ENCODE results near the gene ERCC5.

The ERCC5 gene

DNA sequence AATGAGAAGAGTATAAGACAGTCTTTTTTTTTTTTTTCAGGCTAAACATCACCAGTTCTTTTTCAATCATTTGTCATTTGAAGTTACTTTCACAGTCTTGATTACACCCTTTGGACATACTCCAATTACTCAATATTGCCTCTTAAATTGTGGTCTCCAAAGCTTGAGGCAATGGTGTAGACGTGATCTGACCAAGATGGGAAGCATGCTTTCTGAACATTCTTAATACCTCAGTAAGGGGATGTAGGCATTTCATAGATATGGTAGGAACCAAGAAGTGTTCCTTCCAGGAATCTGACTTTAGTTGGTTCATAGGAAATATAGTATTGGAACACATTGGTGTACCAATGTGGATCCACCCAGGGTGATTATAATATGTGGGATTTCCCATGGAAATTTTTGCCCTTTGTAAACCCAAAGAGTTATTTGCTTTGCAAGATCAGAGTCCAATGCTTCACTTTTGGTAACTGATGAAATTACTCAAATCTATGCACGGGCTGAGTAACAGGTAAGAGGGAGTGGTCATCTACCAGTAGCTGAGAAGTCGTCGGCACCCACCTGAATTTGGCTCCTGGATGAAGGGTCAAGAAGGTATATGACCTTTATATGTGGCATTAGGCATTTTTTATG lies 62.2 kb downstream of the ERCC5 start:
- Histone ChIP-seq H3K9me3 (ENCODE audit: insufficient read depth, low read depth, low read length) (no peaks in the 10 kb centered on the region), H3K27ac (ENCODE audit: low read depth, low read length) (no peak overlapping the region), H3K36me3 (ENCODE audit: insufficient read depth, low read length) (no peaks in the 10 kb centered on the region), H3K4me1 (ENCODE audit: insufficient read depth, low read length) (0 out of 2 replicates have a peak, but pooled peaks cover under 1% of the 10 kb centered on the region), H3K4me3 (ENCODE audit: low read length) (no peak overlapping the region), H3K9ac (ENCODE audit: low read depth, low read length) (no peak overlapping the region), H3K27me3 (ENCODE audit: insufficient read depth, low read length) (no peaks in the 10 kb centered on the region)
- 95% methylated on average over 4 of the region's 4 CpGs for WGBS

- Histone ChIP-seq H3K36me3 (ENCODE audit: insufficient read depth, low read length) (no peaks in the 10 kb centered on the region), H3K9ac (ENCODE audit: low read depth, low read length) (no peak overlapping the region), H3K4me3 (ENCODE audit: low read length) (no peak overlapping the region), H3K4me1 (ENCODE audit: insufficient read depth, low read length) (no peaks in the 10 kb centered on the region), H3K9me3 (ENCODE audit: insufficient read depth, low read depth, low read length) (no peaks in the 10 kb centered on the region), H3K27ac (ENCODE audit: low read depth, low read length) (no peak overlapping the region), H3K27me3 (ENCODE audit: insufficient read depth, low read length) (no peaks in the 10 kb centered on the region)
- 77% methylated on average over 3 of the region's 3 CpGs for WGBS
Measured at GRCh38 chr13:102909971-102910370, 64.1 kb downstream of the ERCC5 start.

DNA sequence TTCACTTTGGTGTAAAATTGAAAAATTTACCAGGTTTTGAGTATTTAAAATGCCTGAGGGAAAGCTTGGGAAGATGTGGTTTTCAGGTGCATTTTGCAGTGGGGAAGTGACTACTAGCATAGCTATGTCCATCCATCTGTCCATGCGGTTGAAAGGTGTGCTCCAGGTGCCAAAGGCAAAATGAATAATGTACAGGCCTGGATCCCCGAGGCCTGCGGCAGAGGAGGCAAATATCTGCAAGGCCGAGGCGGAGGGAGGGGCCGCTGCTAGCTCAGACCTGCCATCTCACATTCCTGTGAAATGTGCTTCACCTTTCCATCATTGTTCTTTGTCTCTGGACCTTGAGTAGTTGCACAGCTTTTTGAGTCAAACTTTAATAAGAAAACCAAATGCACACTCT lies 65.5 kb downstream of the ERCC5 start:
- Histone ChIP-seq H3K4me1 (ENCODE audit: insufficient read depth, low read length) (no peaks in the 10 kb centered on the region), H3K9ac (ENCODE audit: low read depth, low read length) (no peak overlapping the region), H3K9me3 (ENCODE audit: insufficient read depth, low read depth, low read length) (no peaks in the 10 kb centered on the region), H3K36me3 (ENCODE audit: insufficient read depth, low read length) (no peaks in the 10 kb centered on the region), H3K27me3 (ENCODE audit: insufficient read depth, low read length) (no peaks in the 10 kb centered on the region), H3K4me3 (ENCODE audit: low read length) (no peak overlapping the region), H3K27ac (ENCODE audit: low read depth, low read length) (no peak overlapping the region)
- WGBS: 91% methylated on average over 6 of the region's 6 CpGs

DNA sequence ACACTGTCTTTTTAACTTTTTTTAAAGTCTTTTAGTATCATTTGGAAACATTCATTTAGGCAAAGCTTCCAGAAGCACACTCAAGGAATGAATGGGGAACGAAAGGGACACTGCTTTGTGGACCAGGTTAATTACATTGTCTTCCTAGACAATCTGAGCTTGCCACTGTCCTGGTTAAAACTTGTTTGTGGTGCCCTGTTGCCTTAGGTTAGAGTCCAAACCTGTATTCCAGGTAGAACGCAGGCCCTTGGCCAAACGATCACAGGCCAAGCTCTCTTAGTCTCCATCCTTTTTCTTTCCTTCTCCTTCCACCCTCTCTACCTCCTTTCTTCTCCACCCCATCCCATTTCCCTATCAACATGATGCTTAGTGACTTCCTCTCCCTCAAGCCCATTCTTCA lies 66.8 kb downstream of the ERCC5 start:
- WGBS: 92% methylated on average over 3 of the region's 3 CpGs

DNA sequence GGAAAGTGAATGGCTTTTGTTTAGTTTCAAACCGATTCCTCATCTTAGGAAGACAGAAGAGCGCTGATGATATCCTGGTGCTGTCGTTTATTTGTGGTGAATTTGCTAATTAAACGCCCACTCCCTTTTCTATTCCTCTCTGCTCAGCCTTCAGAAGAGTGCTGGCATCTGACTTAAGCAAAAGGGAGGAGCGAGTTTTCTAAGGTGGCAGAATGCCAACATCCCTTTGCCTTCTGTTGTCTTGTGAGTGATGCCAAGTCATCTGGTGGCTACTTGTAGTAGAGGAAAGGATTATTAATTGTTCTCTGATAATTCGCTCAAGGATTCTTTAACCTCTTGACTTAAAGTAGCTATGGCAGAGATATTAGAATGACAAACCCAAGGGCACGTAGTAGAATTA lies 68.1 kb downstream of the ERCC5 start:
- Histone ChIP-seq H3K36me3 (ENCODE audit: insufficient read depth, low read length) (no peaks in the 10 kb centered on the region), H3K27me3 (ENCODE audit: insufficient read depth, low read length) (no peaks in the 10 kb centered on the region), H3K4me3 (ENCODE audit: low read length) (no peak overlapping the region), H3K9me3 (ENCODE audit: insufficient read depth, low read depth, low read length) (0 out of 2 replicates have a peak, but pooled peaks cover 3% of the 10 kb centered on the region), H3K27ac (ENCODE audit: low read depth, low read length) (no peak overlapping the region), H3K9ac (ENCODE audit: low read depth, low read length) (no peak overlapping the region), H3K4me1 (ENCODE audit: insufficient read depth, low read length) (no peaks in the 10 kb centered on the region)
- 86% methylated on average over 6 of the region's 7 CpGs for WGBS

More for the DNA sequence above, 66.8 kb downstream of the ERCC5 start:
- H3K27ac ChIP-seq (ENCODE audit: low read depth, low read length): no peak overlapping the region
- H3K4me1 ChIP-seq (ENCODE audit: insufficient read depth, low read length): no peaks in the 10 kb centered on the region
- no peaks in the 10 kb centered on the region for H3K36me3 ChIP-seq (ENCODE audit: insufficient read depth, low read length)
- H3K9me3 ChIP-seq (ENCODE audit: insufficient read depth, low read depth, low read length): no peaks in the 10 kb centered on the region
- H3K4me3 ChIP-seq (ENCODE audit: low read length): no peak overlapping the region
- H3K9ac ChIP-seq (ENCODE audit: low read depth, low read length): no peak overlapping the region
- no peaks in the 10 kb centered on the region for H3K27me3 ChIP-seq (ENCODE audit: insufficient read depth, low read length)

DNA sequence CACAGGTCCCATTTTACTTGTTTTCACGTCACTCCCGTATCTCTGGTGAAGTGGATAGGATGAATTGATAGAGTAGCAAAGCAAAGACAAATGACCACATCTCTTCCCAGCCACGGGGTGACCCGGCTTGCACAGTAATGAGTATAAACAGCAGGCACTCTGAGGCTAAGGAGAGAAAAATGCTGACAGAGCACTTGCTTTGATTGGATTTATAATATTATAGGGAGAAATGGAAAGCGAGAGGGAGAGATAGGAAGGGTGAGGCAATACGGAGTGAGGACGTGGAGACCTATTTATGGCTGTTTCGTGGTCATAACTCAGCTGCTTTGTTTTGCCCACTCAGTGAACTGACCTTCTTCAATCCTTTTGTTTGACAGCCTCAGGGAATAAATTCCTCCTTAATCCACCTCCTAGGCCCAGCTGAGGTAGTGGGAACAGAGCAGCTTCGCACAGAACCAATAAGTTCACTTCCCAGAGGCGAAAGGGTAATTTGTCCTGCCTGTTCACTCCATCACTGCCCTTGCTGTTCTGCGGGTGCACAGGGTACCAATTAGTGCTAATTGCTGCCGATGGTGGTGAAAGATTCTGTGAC lies 68.6 kb downstream of the ERCC5 start:
- Histone ChIP-seq H3K4me1 (ENCODE audit: insufficient read depth, low read length) (no peaks in the 10 kb centered on the region), H3K9ac (ENCODE audit: low read depth, low read length) (no peak overlapping the region), H3K4me3 (ENCODE audit: low read length) (no peak overlapping the region), H3K9me3 (ENCODE audit: insufficient read depth, low read depth, low read length) (0 out of 2 replicates have a peak, but pooled peaks cover 3% of the 10 kb centered on the region), H3K36me3 (ENCODE audit: insufficient read depth, low read length) (no peaks in the 10 kb centered on the region), H3K27ac (ENCODE audit: low read depth, low read length) (no peak overlapping the region), H3K27me3 (ENCODE audit: insufficient read depth, low read length) (no peaks in the 10 kb centered on the region)
- whole genome bisulfite sequencing: 92% methylated on average over 12 of the region's 12 CpGs

DNA sequence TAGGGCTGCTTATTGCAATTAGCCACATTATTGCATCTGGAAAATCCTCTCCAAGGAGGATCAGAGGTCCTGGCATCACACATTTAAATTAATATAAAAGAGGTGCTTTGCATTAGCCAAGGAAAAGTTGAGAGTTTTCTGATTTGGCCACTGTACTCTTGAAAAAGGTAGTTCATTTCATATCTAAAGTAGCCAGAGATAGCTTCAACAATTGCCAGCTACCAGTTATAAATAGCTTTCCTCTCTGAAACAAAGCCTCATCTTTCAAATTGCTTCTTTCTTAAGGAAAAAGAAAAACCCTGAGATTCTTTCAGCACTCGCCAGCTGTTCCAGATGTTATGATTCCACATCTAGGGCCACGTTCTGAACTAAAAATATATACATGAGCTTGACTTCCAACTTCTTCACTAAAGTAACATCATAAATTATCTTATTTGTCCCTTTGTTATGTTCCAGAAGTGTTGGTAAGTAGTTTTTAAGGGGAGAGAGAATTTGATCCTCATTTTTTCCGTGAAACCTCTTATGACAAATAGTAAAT lies 69.6 kb downstream of the ERCC5 start:
- H3K9ac ChIP-seq (ENCODE audit: low read depth, low read length): no peak overlapping the region
- no peaks in the 10 kb centered on the region for H3K36me3 ChIP-seq (ENCODE audit: insufficient read depth, low read length)
- no peak overlapping the region for H3K27ac ChIP-seq (ENCODE audit: low read depth, low read length)
- 0 out of 2 replicates have a peak, but pooled peaks cover 3% of the 10 kb centered on the region for H3K9me3 ChIP-seq (ENCODE audit: insufficient read depth, low read depth, low read length)
- 97% methylated on average over 2 of the region's 3 CpGs for WGBS
- H3K4me1 ChIP-seq (ENCODE audit: insufficient read depth, low read length): no peaks in the 10 kb centered on the region
- H3K27me3 ChIP-seq (ENCODE audit: insufficient read depth, low read length): no peaks in the 10 kb centered on the region
- no peak overlapping the region for H3K4me3 ChIP-seq (ENCODE audit: low read length)

GRCh38 chr13:102917019-102917418 lies 71.2 kb downstream of the ERCC5 start:
- no peak overlapping the region for H3K27ac ChIP-seq (ENCODE audit: low read depth, low read length)
- H3K4me3 ChIP-seq (ENCODE audit: low read length): no peak overlapping the region
- H3K4me1 ChIP-seq (ENCODE audit: insufficient read depth, low read length): no peaks in the 10 kb centered on the region
- no peak overlapping the region for H3K9ac ChIP-seq (ENCODE audit: low read depth, low read length)
- no peaks in the 10 kb centered on the region for H3K27me3 ChIP-seq (ENCODE audit: insufficient read depth, low read length)
- 92% methylated on average over 3 of the region's 3 CpGs for WGBS
- 0 out of 2 replicates have a peak, but pooled peaks cover 3% of the 10 kb centered on the region for H3K9me3 ChIP-seq (ENCODE audit: insufficient read depth, low read depth, low read length)
- no peaks in the 10 kb centered on the region for H3K36me3 ChIP-seq (ENCODE audit: insufficient read depth, low read length)

DNA sequence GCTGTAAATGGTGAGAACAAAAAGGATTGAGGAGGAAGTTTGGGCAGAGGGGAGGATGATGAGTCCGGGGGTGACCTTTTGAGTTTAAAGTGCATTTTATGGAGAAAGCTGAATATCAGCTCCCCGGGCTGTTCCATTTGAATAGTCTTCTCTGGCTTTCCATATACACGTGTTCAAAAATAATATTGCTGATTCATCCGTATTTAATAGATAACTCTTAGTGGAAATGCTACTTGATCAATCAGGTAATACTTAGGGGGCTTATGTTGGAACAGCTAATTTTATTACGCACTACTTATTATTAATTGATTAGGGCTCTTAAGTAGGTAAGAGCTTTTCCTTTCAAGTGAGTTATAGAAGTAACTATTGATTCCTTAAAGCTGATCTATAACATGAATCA lies 76.4 kb downstream of the ERCC5 start:
- Histone ChIP-seq H3K9me3 (ENCODE audit: insufficient read depth, low read depth, low read length) (0 out of 2 replicates have a peak, but pooled peaks cover 3% of the 10 kb centered on the region), H3K9ac (ENCODE audit: low read depth, low read length) (no peak overlapping the region), H3K27ac (ENCODE audit: low read depth, low read length) (no peak overlapping the region), H3K27me3 (ENCODE audit: insufficient read depth, low read length) (no peaks in the 10 kb centered on the region), H3K4me3 (ENCODE audit: low read length) (no peak overlapping the region), H3K4me1 (ENCODE audit: insufficient read depth, low read length) (no peaks in the 10 kb centered on the region), H3K36me3 (ENCODE audit: insufficient read depth, low read length) (no peaks in the 10 kb centered on the region)
- 87% methylated on average over 3 of the region's 5 CpGs for WGBS

Data from HUES64 (cell line).